GM12892 (cell line): ENCODE results near the gene SBK1.
"Not testable (repeated sequence)": the region's sequence is repeated elsewhere in the genome, so short reads cannot be mapped to it uniquely, and the experiment has no call there.

ENCODE experiments used
- POLR2A ChIP-seq: IDR thresholded peaks from 2 replicates; pipeline ENCODE4 v1.6.1; 2011; ENCODE audit warnings: low read depth, low read length, control low read depth
- POLR2AphosphoS5 ChIP-seq: IDR thresholded peaks from 2 replicates; pipeline ENCODE4 v1.6.1; 2011; ENCODE audit warnings: low read depth, low read length, control low read depth
- TAF1 ChIP-seq: IDR thresholded peaks from 2 replicates; pipeline ENCODE4 v1.6.1; 2011; ENCODE audit warnings: low read depth, mild to moderate bottlenecking, control low read depth, low read length, borderline replicate concordance

DNA sequence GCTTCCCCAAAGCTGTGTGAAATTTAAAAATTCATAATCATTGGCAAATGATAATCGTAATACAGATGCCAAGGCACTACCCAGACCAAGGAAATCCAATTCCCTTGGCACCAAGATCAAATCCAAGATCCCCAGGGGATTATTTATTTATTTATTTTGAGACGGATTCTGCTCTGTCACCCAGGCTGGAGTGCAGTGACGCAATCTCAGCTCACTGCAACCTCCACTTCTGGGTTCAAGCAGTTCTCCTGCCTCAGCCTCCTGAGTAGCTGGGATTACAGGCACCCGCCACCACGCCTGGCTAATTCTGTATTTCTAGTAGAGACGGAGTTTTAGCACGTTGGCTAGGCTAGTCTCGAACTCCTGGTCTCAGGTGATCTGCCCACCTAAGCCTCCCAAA, 43.4 kb downstream of the SBK1 start:
- not testable (repeated sequence) for TF ChIP-seq POLR2AphosphoS5, POLR2A, TAF1
